Gastroesophageal sphincter (tissue), 4 donors: ENCODE measurements around the gene NFIA. TPM values are rescaled to one million over a fixed set of nuclear protein-coding genes. Genes with fewer than 3 reads are reported as not detected.

Experiments used
- ATAC-seq: fragments of 150-250 bp; one replicate; pipeline ENCODE4 v1.9.1; 2016; ENCODE audit warnings: mild to moderate bottlenecking, moderate library complexity
- H3K27ac ChIP-seq, 4 donors: fragments of 200-600 bp; sonication (generic) in 3 of 4; 1 replicate in 3 of 4; 2 replicates in 1 of 4; pipeline ENCODE4 v1.5.1; 2016 to 2019
- H3K27me3 ChIP-seq: fragments of 200-600 bp; sonication (generic); one replicate; pipeline ENCODE4 v1.5.1; 2019
- H3K36me3 ChIP-seq, 2 donors: fragments of 200-600 bp; sonication (generic); one replicate each; pipeline ENCODE4 v1.5.1; 2019; ENCODE audit warnings: control low read depth in 1 of 2
- H3K4me1 ChIP-seq, 3 donors: fragments of 200-600 bp; sonication (generic); 1 replicate in 2 of 3; 2 replicates in 1 of 3; pipeline ENCODE4 v1.5.1; 2016 to 2019; ENCODE audit warnings: control low read depth in 2 of 3
- H3K4me3 ChIP-seq, 2 donors: fragments of 200-600 bp; sonication (generic); one replicate each; pipeline ENCODE4 v1.5.1; 2019; ENCODE audit warnings: mild to moderate bottlenecking in 1 of 2, moderate library complexity in 1 of 2
- H3K9me3 ChIP-seq, 3 donors: fragments of 200-600 bp; sonication (generic); one replicate each; pipeline ENCODE4 v1.5.1; 2017 to 2019; ENCODE audit warnings: control low read depth in 2 of 3
- EP300 ChIP-seq: sonication (generic); formaldehyde crosslinking; IDR thresholded peaks from one replicate; pipeline ENCODE4 v1.6.1; 2017; ENCODE audit warnings: antibody characterized with exemption, mild to moderate bottlenecking
- POLR2A ChIP-seq, 2 donors: fragments of 450-650 bp; IDR thresholded peaks; one replicate each; pipeline ENCODE4 v1.6.1; 2017; ENCODE audit warnings: antibody characterized with exemption in 2 of 2, mild to moderate bottlenecking in 2 of 2, moderate library complexity in 1 of 2
- POLR2AphosphoS5 ChIP-seq: sonication (generic); formaldehyde crosslinking; IDR thresholded peaks from one replicate; pipeline ENCODE4 v1.6.1; 2017; ENCODE audit warnings: antibody characterized with exemption
- WGBS, 2 donors: methylation state at CpG; one replicate each; pipeline ENCODE4 v1.1.5; 2018; ENCODE audit warnings: low coverage in 1 of 2; 5-methylcytosine and 5-hydroxymethylcytosine counted together
- total RNA-seq, 4 donors: library from RNA; depleted of rRNA; stranded (reverse); fragments of >200 nt; gene quantifications; one replicate each; pipeline ENCODE4 v1.1.0, GENCODE V29; 2016
- TF ChIP-seq, protein P1 (sequence below), 4 experiments: fragments of 200-600 bp in 2 of 4; fragments of 450-650 bp in 2 of 4; sonication (generic) in 1 of 4; IDR thresholded peaks; one replicate each; pipeline ENCODE4 v1.5.1; 2017 to 2019; ENCODE audit warnings: antibody characterized with exemption in 4 of 4, mild to moderate bottlenecking in 2 of 4, moderate library complexity in 2 of 4

Gene NFIA
- total RNA-seq, 4 donors from 2014 or later: 123 to 205 (median 149) TPM

DNA sequence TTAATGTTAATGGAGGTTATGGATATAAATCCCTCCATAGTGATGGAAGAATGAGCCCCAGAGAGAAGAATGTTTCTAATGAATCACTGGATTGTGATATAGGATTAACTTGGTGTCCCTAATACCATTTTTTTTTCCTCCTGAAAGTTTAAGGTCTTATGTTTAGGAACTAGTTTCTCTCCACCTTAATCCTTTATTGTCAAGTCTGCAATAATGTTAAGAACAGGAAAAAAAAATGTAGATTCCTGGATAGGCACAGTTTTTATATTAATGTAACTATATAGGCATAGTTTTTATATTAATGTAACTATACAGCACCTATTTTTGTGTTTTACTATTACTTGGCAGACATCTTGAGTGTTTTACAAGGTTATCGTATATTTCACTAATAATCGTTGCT lies 34.9 kb downstream of the NFIA start:
- 91 to 97% methylated on average over 2 of the region's 2 CpGs for WGBS, 2 donors
- no peak for ATAC-seq
- H3K4me3 ChIP-seq: no peak overlapping the region
- no peaks in the 10 kb centered on the region for H3K36me3 ChIP-seq
- no peaks in the 10 kb centered on the region for H3K9me3 ChIP-seq
- no peaks in the 10 kb centered on the region for H3K27me3 ChIP-seq
- TF ChIP-seq POLR2A (IDR thresholded peaks at IDR 0.05): no peak
- TF ChIP-seq, protein P1, sequence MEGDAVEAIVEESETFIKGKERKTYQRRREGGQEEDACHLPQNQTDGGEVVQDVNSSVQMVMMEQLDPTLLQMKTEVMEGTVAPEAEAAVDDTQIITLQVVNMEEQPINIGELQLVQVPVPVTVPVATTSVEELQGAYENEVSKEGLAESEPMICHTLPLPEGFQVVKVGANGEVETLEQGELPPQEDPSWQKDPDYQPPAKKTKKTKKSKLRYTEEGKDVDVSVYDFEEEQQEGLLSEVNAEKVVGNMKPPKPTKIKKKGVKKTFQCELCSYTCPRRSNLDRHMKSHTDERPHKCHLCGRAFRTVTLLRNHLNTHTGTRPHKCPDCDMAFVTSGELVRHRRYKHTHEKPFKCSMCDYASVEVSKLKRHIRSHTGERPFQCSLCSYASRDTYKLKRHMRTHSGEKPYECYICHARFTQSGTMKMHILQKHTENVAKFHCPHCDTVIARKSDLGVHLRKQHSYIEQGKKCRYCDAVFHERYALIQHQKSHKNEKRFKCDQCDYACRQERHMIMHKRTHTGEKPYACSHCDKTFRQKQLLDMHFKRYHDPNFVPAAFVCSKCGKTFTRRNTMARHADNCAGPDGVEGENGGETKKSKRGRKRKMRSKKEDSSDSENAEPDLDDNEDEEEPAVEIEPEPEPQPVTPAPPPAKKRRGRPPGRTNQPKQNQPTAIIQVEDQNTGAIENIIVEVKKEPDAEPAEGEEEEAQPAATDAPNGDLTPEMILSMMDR (IDR thresholded peaks at IDR 0.05): no peak
- no peak for TF ChIP-seq EP300
- no peak for TF ChIP-seq POLR2AphosphoS5
- peaks cover 20 to 91% (median 21%) of the 10 kb centered on the region in 3 donors for H3K4me1 ChIP-seq
- peak overlapping the region in 3 of 4 donors; percentile 19 to 39 (median 38) for H3K27ac ChIP-seq

- no peak for ATAC-seq
- 18 to 50% methylated on average over 3 of the region's 3 CpGs for WGBS, 2 donors
- Histone ChIP-seq H3K36me3 (no peaks in the 10 kb centered on the region), H3K4me1 (peaks cover 20 to 98% (median 28%) of the 10 kb centered on the region in 3 donors), H3K27me3 (no peaks in the 10 kb centered on the region), H3K4me3 (no peak overlapping the region), H3K9me3 (no peaks in the 10 kb centered on the region), H3K27ac (peak overlapping the region in 2 of 4 donors; percentile 39 to 61)
- TF ChIP-seq EP300 (no peak), POLR2AphosphoS5 (no peak), POLR2A (IDR thresholded peaks at IDR 0.05) (no peak)
- TF ChIP-seq, protein P1 (IDR thresholded peaks at IDR 0.05): no peak
Measured at GRCh38 chr1:61119085-61119484, 36.7 kb downstream of the NFIA start.

DNA sequence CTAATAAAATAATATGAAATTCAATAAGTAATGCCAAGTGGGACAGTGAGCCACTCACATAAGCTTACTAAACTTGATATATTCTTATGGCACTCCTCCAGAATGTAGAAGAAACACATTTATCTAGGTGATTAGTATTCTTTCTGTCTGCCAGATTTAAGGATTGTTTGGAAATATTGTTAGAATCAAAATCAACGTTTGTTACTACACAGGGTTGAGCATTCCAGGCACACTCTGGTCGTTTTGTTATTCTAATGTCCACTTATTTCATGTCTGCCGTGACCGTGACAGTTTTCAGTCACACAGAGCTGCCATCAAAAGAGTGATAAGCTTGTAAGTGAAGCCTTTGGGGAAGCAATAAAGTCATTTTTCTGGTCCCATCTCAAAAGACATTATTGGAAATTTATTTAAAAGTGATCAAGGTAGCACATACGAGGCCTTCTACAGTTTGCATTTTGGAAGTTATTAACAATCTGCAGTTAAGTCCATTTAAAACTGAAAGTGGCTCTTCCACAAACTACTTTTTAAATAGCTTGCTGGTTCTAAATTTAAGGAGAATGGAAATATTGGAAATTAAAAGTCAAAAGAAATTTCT lies 38.0 kb downstream of the NFIA start:
- Histone ChIP-seq H3K27ac (peak overlapping the region; percentile 61 to 74 (median 68)), H3K27me3 (no peaks in the 10 kb centered on the region), H3K4me3 (peak overlapping the region; percentile 17 to 18), H3K4me1 (peaks cover 22 to 100% (median 34%) of the 10 kb centered on the region in 3 donors), H3K36me3 (no peaks in the 10 kb centered on the region), H3K9me3 (no peaks in the 10 kb centered on the region)
- TF ChIP-seq EP300 (no peak), POLR2A (IDR thresholded peaks at IDR 0.05) (no peak), POLR2AphosphoS5 (no peak)
- TF ChIP-seq, protein P1 (IDR thresholded peaks at IDR 0.05): no peak
- 20 to 29% methylated on average over 4 to 5 of the region's 5 CpGs for WGBS, 2 donors
- ATAC-seq: no peak

DNA sequence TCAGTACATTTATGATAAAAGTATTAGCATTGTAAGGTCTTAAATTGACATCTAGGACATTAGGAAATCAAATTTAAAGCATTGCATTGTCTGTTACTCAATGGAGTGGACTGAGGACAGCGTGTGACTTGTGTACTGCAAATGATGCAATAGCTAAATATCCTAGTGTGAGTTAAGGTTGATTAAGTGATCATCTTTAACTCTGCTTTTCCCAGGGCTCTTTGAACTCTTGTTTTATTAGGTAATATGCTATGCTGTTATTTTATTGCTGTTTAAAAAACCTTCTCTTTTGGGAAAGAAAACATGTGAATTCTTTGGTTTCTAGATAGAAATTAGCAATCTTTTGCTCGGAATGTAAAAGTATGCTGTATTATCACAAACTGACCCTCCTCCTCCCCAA lies 38.6 kb downstream of the NFIA start:
- peak overlapping the region; percentile 61 to 74 (median 68) for H3K27ac ChIP-seq

DNA sequence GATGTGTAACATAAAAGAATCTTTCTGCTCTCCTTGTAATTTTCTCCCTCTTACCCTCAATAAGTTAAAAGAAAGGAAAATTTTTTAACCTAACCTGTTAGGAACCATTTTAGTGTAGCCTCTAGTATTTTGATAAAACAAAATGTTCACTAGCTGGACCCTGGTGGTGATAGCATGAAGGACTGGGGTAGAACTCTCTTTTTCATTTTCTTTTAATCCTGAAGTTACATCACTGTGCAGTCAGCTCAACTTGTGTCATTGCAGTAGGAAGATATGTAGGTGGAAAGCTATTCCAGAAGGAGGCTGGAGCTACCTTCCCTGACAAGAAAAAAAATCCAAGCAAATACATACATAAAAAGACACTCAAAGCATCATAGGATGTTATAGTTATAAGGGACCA lies 39.3 kb downstream of the NFIA start:
- H3K36me3 ChIP-seq: no peaks in the 10 kb centered on the region
- H3K27ac ChIP-seq: peak overlapping the region in 3 of 4 donors; percentile 36 to 70 (median 61)
- TF ChIP-seq POLR2A (IDR thresholded peaks at IDR 0.05): no peak
- TF ChIP-seq EP300: no peak
- TF ChIP-seq, protein P1 (IDR thresholded peaks at IDR 0.05): no peak
- TF ChIP-seq POLR2AphosphoS5: no peak
- no peak overlapping the region for H3K4me3 ChIP-seq
- H3K9me3 ChIP-seq: no peaks in the 10 kb centered on the region
- peaks cover 17 to 96% (median 34%) of the 10 kb centered on the region in 3 donors for H3K4me1 ChIP-seq
- peak; percentile 42 for ATAC-seq
- H3K27me3 ChIP-seq: no peaks in the 10 kb centered on the region

More for the DNA sequence above, 38.6 kb downstream of the NFIA start:
- 35 to 56% methylated on average over 2 of the region's 2 CpGs for WGBS, 2 donors
- peak; percentile 82 for ATAC-seq
- no peaks in the 10 kb centered on the region for H3K27me3 ChIP-seq
- H3K9me3 ChIP-seq: no peaks in the 10 kb centered on the region
- TF ChIP-seq POLR2A (IDR thresholded peaks at IDR 0.05) (no peak), POLR2AphosphoS5 (peak; percentile 85)
- H3K36me3 ChIP-seq: no peaks in the 10 kb centered on the region
- peak overlapping the region in 1 of 2 donors; percentile 17 for H3K4me3 ChIP-seq
- H3K4me1 ChIP-seq: peaks cover 23 to 100% (median 34%) of the 10 kb centered on the region in 3 donors
